Mesenchymal stem cell (in vitro differentiated cells and primary cell): ENCODE results near the gene GPSM1.

Experiments used
- DNase-seq: peaks from one replicate; pipeline ENCODE4 v3.0.0-alpha.2; 2013
- H2AFZ ChIP-seq: one replicate; pipeline ENCODE4 v1.6.1; 2013; ENCODE audit warnings: low read depth, mild to moderate bottlenecking, control low read depth, inconsistent platforms, low read length, moderate library complexity
- H2AK5ac ChIP-seq: 2 replicates; pipeline ENCODE4 v1.6.1; 2013; ENCODE audit warnings: low read length, moderate library complexity, mild to moderate bottlenecking, inconsistent platforms; ENCODE audit not compliant: severe bottlenecking
- H2BK120ac ChIP-seq: one replicate; pipeline ENCODE4 v1.6.1; 2013; ENCODE audit warnings: low read depth, mild to moderate bottlenecking, inconsistent platforms, low read length, moderate library complexity
- H2BK12ac ChIP-seq, 2 experiments: one replicate each; pipeline ENCODE4 v1.6.1; 2013; ENCODE audit warnings: inconsistent platforms in 2 of 2, low read length in 2 of 2, mild to moderate bottlenecking in 2 of 2, moderate library complexity in 2 of 2, control low read depth in 1 of 2
- H2BK15ac ChIP-seq: one replicate; pipeline ENCODE4 v1.6.1; 2013; ENCODE audit warnings: mild to moderate bottlenecking, low read depth, inconsistent platforms; ENCODE audit not compliant: poor library complexity, severe bottlenecking
- H2BK5ac ChIP-seq: 2 replicates; pipeline ENCODE4 v1.6.1; 2013; ENCODE audit warnings: low read depth, mild to moderate bottlenecking, low read length, control low read depth, inconsistent platforms; ENCODE audit not compliant: poor library complexity, severe bottlenecking
- H3K14ac ChIP-seq, 2 experiments: one replicate each; pipeline ENCODE4 v1.6.1; 2013; ENCODE audit warnings: inconsistent platforms in 2 of 2, low read length in 2 of 2, control low read depth in 1 of 2, mild to moderate bottlenecking in 1 of 2, moderate library complexity in 1 of 2
- H3K18ac ChIP-seq, 2 experiments: one replicate each; pipeline ENCODE4 v1.6.1; 2013; ENCODE audit warnings: inconsistent platforms in 2 of 2, low read length in 2 of 2, control low read depth in 1 of 2, low read depth in 1 of 2, mild to moderate bottlenecking in 1 of 2
- H3K23ac ChIP-seq, 2 experiments: one replicate each; pipeline ENCODE4 v1.6.1; 2013; ENCODE audit warnings: inconsistent platforms in 2 of 2, low read length in 2 of 2, mild to moderate bottlenecking in 2 of 2, moderate library complexity in 2 of 2, control low read depth in 1 of 2
- H3K27ac ChIP-seq: 2 replicates; pipeline ENCODE4 v1.5.1; 2013; ENCODE audit warnings: mild to moderate bottlenecking, moderate library complexity, low read length, control low read depth, inconsistent platforms; ENCODE audit not compliant: poor library complexity, severe bottlenecking
- H3K27me3 ChIP-seq, 2 experiments: 2 replicates each; pipeline versions ENCODE4 v1.6.1 to v1.7.0; 2013; ENCODE audit warnings: low read length in 2 of 2, mild to moderate bottlenecking in 2 of 2, moderate library complexity in 2 of 2, control low read depth in 1 of 2, inconsistent platforms in 1 of 2; ENCODE audit not compliant: control insufficient read depth in 1 of 2, insufficient read depth in 1 of 2
- H3K36me3 ChIP-seq, 2 experiments: 2 replicates each; pipeline versions ENCODE4 v1.6.1 to v1.7.0; 2013; ENCODE audit warnings: low read length in 2 of 2, control low read depth in 1 of 2, inconsistent platforms in 1 of 2, low read depth in 1 of 2, mild to moderate bottlenecking in 1 of 2; ENCODE audit not compliant: insufficient read depth in 2 of 2, control insufficient read depth in 1 of 2
- H3K4ac ChIP-seq, 2 experiments: one replicate each; pipeline ENCODE4 v1.6.1; 2013; ENCODE audit warnings: inconsistent platforms in 2 of 2, low read length in 2 of 2, mild to moderate bottlenecking in 2 of 2, moderate library complexity in 2 of 2, control low read depth in 1 of 2, low read depth in 1 of 2
- H3K4me1 ChIP-seq: 2 replicates; pipeline ENCODE4 v1.6.1; 2013; ENCODE audit warnings: low read depth, low read length, control low read depth; ENCODE audit not compliant: control insufficient read depth, insufficient read depth
- H3K4me2 ChIP-seq: 2 replicates; pipeline ENCODE4 v1.6.1; 2013; ENCODE audit warnings: low read length, mild to moderate bottlenecking, inconsistent platforms; ENCODE audit not compliant: poor library complexity, severe bottlenecking
- H3K4me3 ChIP-seq, 2 experiments: 2 replicates each; pipeline versions ENCODE4 v1.5.1 to v1.7.0; 2013; ENCODE audit warnings: low read length in 2 of 2, mild to moderate bottlenecking in 2 of 2, control low read depth in 1 of 2, low read depth in 1 of 2; ENCODE audit not compliant: insufficient read depth in 1 of 2
- H3K79me1 ChIP-seq: replicated peaks from 2 replicates; pipeline ENCODE4 v1.6.1; 2013; ENCODE audit warnings: mild to moderate bottlenecking, control low read depth, low read length, inconsistent platforms; ENCODE audit not compliant: poor library complexity, severe bottlenecking
- H3K9ac ChIP-seq: 2 replicates; pipeline ENCODE4 v1.7.0; 2013; ENCODE audit warnings: mild to moderate bottlenecking, low read length, moderate library complexity
- H3K9me3 ChIP-seq: 2 replicates; pipeline ENCODE4 v1.7.0; 2013; ENCODE audit warnings: mild to moderate bottlenecking, low read length; ENCODE audit not compliant: control insufficient read depth
- H4K8ac ChIP-seq: one replicate; pipeline ENCODE4 v1.6.1; 2013; ENCODE audit warnings: inconsistent platforms, mild to moderate bottlenecking, low read length, moderate library complexity
- H4K91ac ChIP-seq: one replicate; pipeline ENCODE4 v1.6.1; 2013; ENCODE audit warnings: mild to moderate bottlenecking, low read length, inconsistent platforms
- WGBS: methylation state at CpG from one replicate; pipeline ENCODE4 v1.1.7; 2013; ENCODE audit warnings: mixed read lengths; 5-methylcytosine and 5-hydroxymethylcytosine counted together

GPSM1 gene

GRCh38 chr9:136297766-136298735 is 29.3 kb upstream of the GPSM1 start:
- 87% methylated on average over 26 of the region's 26 CpGs for WGBS
- Histone ChIP-seq H2BK15ac (no peak overlapping the region), H3K23ac (no peak overlapping the region), H2AFZ (no peak overlapping the region), H3K9ac (no peak overlapping the region), H3K79me1 (no peaks in the 10 kb centered on the region), H3K14ac (no peak overlapping the region), H3K9me3 (no peaks in the 10 kb centered on the region), H2BK120ac (no peak overlapping the region), H3K18ac (no peak overlapping the region), H3K4me1 (peaks cover 6% of the 10 kb centered on the region), H4K8ac (no peak overlapping the region), H3K36me3 (no peaks in the 10 kb centered on the region), H3K4me3 (no peak overlapping the region), H3K4me2 (no peak overlapping the region), H3K27ac (no peak overlapping the region), H2AK5ac (no peak overlapping the region), H2BK12ac (no peak overlapping the region), H2BK5ac (no peak overlapping the region), H3K4ac (no peak overlapping the region), H4K91ac (no peak overlapping the region), H3K27me3 (peaks cover 4 to 53% of the 10 kb centered on the region in 2 experiments)
- no peak for DNase-seq

GRCh38 chr9:136299116-136299515 is 28.2 kb upstream of the GPSM1 start:
- Histone ChIP-seq H2BK15ac (no peak overlapping the region), H3K4me3 (no peak overlapping the region), H2BK5ac (no peak overlapping the region), H3K4me2 (no peak overlapping the region), H3K36me3 (no peaks in the 10 kb centered on the region), H3K9me3 (no peaks in the 10 kb centered on the region), H3K9ac (no peak overlapping the region), H3K27me3 (peaks cover 4 to 62% of the 10 kb centered on the region in 2 experiments), H3K23ac (no peak overlapping the region), H3K4ac (no peak overlapping the region), H2BK12ac (no peak overlapping the region), H4K8ac (no peak overlapping the region), H2AK5ac (no peak overlapping the region), H3K27ac (no peak overlapping the region), H3K79me1 (no peaks in the 10 kb centered on the region), H3K4me1 (peaks cover 6% of the 10 kb centered on the region), H4K91ac (no peak overlapping the region), H3K14ac (no peak overlapping the region), H2AFZ (no peak overlapping the region), H2BK120ac (no peak overlapping the region), H3K18ac (no peak overlapping the region)
- no peak for DNase-seq
- 79% methylated on average over 15 of the region's 18 CpGs for whole genome bisulfite sequencing

- Histone ChIP-seq H3K9me3 (no peaks in the 10 kb centered on the region), H3K4me1 (peaks cover 6% of the 10 kb centered on the region), H3K4me2 (no peak overlapping the region), H2AFZ (no peak overlapping the region), H3K27ac (no peak overlapping the region), H3K23ac (no peak overlapping the region), H3K9ac (no peak overlapping the region), H2BK5ac (no peak overlapping the region), H3K4me3 (no peak overlapping the region), H3K36me3 (no peaks in the 10 kb centered on the region), H3K79me1 (no peaks in the 10 kb centered on the region), H2AK5ac (no peak overlapping the region), H4K91ac (no peak overlapping the region), H4K8ac (no peak overlapping the region), H3K4ac (no peak overlapping the region), H2BK120ac (no peak overlapping the region), H3K14ac (no peak overlapping the region), H2BK15ac (no peak overlapping the region), H2BK12ac (no peak overlapping the region), H3K27me3 (peaks cover 4 to 65% of the 10 kb centered on the region in 2 experiments), H3K18ac (no peak overlapping the region)
- DNase-seq: no peak
- WGBS: 77% methylated on average over 7 of the region's 7 CpGs
These were observed 27.8 kb upstream of the GPSM1 start for GRCh38 chr9:136299541-136299940.

- H3K27ac ChIP-seq: no peak overlapping the region
- 95% methylated on average over 14 of the region's 14 CpGs for WGBS
- H4K91ac ChIP-seq: no peak overlapping the region
- DNase-seq: no peak
- H3K9me3 ChIP-seq: no peaks in the 10 kb centered on the region
- no peak overlapping the region for H3K4ac ChIP-seq
- peaks cover 6% of the 10 kb centered on the region for H3K4me1 ChIP-seq
- no peak overlapping the region for H3K4me3 ChIP-seq
- no peak overlapping the region for H4K8ac ChIP-seq
- no peak overlapping the region for H3K23ac ChIP-seq
- H2AFZ ChIP-seq: no peak overlapping the region
- peaks cover 4 to 67% of the 10 kb centered on the region in 2 experiments for H3K27me3 ChIP-seq
- no peak overlapping the region for H3K14ac ChIP-seq
- H2BK5ac ChIP-seq: no peak overlapping the region
- no peak overlapping the region for H2BK15ac ChIP-seq
- H3K36me3 ChIP-seq: no peaks in the 10 kb centered on the region
- H3K18ac ChIP-seq: no peak overlapping the region
- no peak overlapping the region for H3K4me2 ChIP-seq
- H2BK120ac ChIP-seq: no peak overlapping the region
- H3K9ac ChIP-seq: no peak overlapping the region
- no peak overlapping the region for H2BK12ac ChIP-seq
- H2AK5ac ChIP-seq: no peak overlapping the region
- no peaks in the 10 kb centered on the region for H3K79me1 ChIP-seq
These were observed 27.3 kb upstream of the GPSM1 start for GRCh38 chr9:136300016-136300545.
